DMS53 treated with DMSO at 0.1 percent for 48 hours (cell line): ENCODE results near the gene UNC45A.

ENCODE experiments used
- DNase-seq: peaks from one replicate; lab custom pipeline; 2025; ENCODE audit not compliant: unreplicated experiment; lab: John Stamatoyannopoulos, UW

UNC45A gene

GRCh38 chr15:90959028-90959595 is 24.0 kb downstream of the UNC45A start:
- no peak for DNase-seq

- DNase-seq = no peak
These were observed 24.8 kb downstream of the UNC45A start for GRCh38 chr15:90959894-90960293.

GRCh38 chr15:90960298-90961091 is 25.4 kb downstream of the UNC45A start:
- DNase-seq = no peak

GRCh38 chr15:90962021-90962420 is 26.9 kb downstream of the UNC45A start:
- no peak for DNase-seq

GRCh38 chr15:90966262-90966661 is 31.2 kb downstream of the UNC45A start:
- no peak for DNase-seq

- no peak for DNase-seq
These were observed 32.1 kb downstream of the UNC45A start for GRCh38 chr15:90967206-90967605.

GRCh38 chr15:90968434-90968833 is 33.3 kb downstream of the UNC45A start:
- DNase-seq = no peak

GRCh38 chr15:90970274-90970673 is 35.2 kb downstream of the UNC45A start:
- DNase-seq = no peak

GRCh38 chr15:90972133-90972532 is 37.0 kb downstream of the UNC45A start:
- no peak for DNase-seq

GRCh38 chr15:90974216-90974615 is 39.1 kb downstream of the UNC45A start:
- DNase-seq = no peak

- peak; percentile 2 for DNase-seq
These were observed 44.5 kb downstream of the UNC45A start for GRCh38 chr15:90979582-90979981.

GRCh38 chr15:90981681-90982080 is 46.6 kb downstream of the UNC45A start:
- DNase-seq = no peak

GRCh38 chr15:90982135-90982534 is 47.0 kb downstream of the UNC45A start:
- DNase-seq = no peak

GRCh38 chr15:90986790-90987507 is 51.9 kb downstream of the UNC45A start:
- DNase-seq = no peak

- no peak for DNase-seq
These were observed 52.6 kb downstream of the UNC45A start for GRCh38 chr15:90987561-90988141.

GRCh38 chr15:90988296-90988695 is 53.2 kb downstream of the UNC45A start:
- no peak for DNase-seq

- DNase-seq = no peak
These were observed 54.1 kb downstream of the UNC45A start for GRCh38 chr15:90989040-90989768.

- no peak for DNase-seq
These were observed 55.4 kb downstream of the UNC45A start for GRCh38 chr15:90990446-90990845.

- no peak for DNase-seq
These were observed 56.7 kb downstream of the UNC45A start for GRCh38 chr15:90991587-90992285.

- no peak for DNase-seq
These were observed 59.0 kb downstream of the UNC45A start for GRCh38 chr15:90994059-90994416.
